Ovary (tissue), 3 donors: ENCODE measurements around the gene SERPINA5.
"Not testable (repeated sequence)": the region's sequence is repeated elsewhere in the genome, so short reads cannot be mapped to it uniquely, and the experiment has no call there.

Experiments used
- CTCF ChIP-seq, 3 donors: fragments of 450-650 bp in 2 of 3; fragments of 200-600 bp in 1 of 3; IDR thresholded peaks; one replicate each; pipeline versions ENCODE4 v1.5.1 to v1.8.0; 2016 to 2022; ENCODE audit warnings: antibody characterized with exemption in 3 of 3, mild to moderate bottlenecking in 1 of 3
- EP300 ChIP-seq: sonication (generic); formaldehyde crosslinking; IDR thresholded peaks from one replicate; pipeline ENCODE4 v1.6.1; 2017; ENCODE audit warnings: antibody characterized with exemption
- POLR2A ChIP-seq: fragments of 450-650 bp; IDR thresholded peaks from one replicate; pipeline ENCODE4 v1.6.1; 2017; ENCODE audit warnings: antibody characterized with exemption, mild to moderate bottlenecking, moderate library complexity
- donor health status: DM: no; HTN: no; CAD: no.

- TF ChIP-seq CTCF (IDR thresholded peaks at IDR 0.05); POLR2A; EP300: not testable (repeated sequence)
Measured at GRCh38 chr14:94637814-94638213, 56.6 kb downstream of the SERPINA5 start.
